ENCODE results near the gene INPP4A.

Gene INPP4A

GRCh38 chr2:98461498-98462049 is 16.9 kb downstream of the INPP4A start:
- DNase-seq, result no peak

GRCh38 chr2:98463081-98463481 is 18.4 kb downstream of the INPP4A start:
- DNase-seq, result no peak

GRCh38 chr2:98463551-98463971 is 18.9 kb downstream of the INPP4A start:
- no peak for DNase-seq

GRCh38 chr2:98463988-98464771 is 19.5 kb downstream of the INPP4A start:
- no peak for DNase-seq

GRCh38 chr2:98464772-98465310 is 20.2 kb downstream of the INPP4A start:
- no peak for DNase-seq

- DNase-seq, result peak; percentile 54
These were observed 21.0 kb downstream of the INPP4A start for GRCh38 chr2:98465456-98466226.

- no peak for DNase-seq
These were observed 22.5 kb downstream of the INPP4A start for GRCh38 chr2:98467082-98467536.

- no peak for DNase-seq
These were observed 23.0 kb downstream of the INPP4A start for GRCh38 chr2:98467652-98468051.

GRCh38 chr2:98468621-98469236 is 24.1 kb downstream of the INPP4A start:
- DNase-seq, result no peak

GRCh38 chr2:98469862-98470544 is 25.3 kb downstream of the INPP4A start:
- no peak for DNase-seq

GRCh38 chr2:98470851-98471255 is 26.2 kb downstream of the INPP4A start:
- no peak for DNase-seq

- DNase-seq, result no peak
These were observed 26.9 kb downstream of the INPP4A start for GRCh38 chr2:98471402-98472131.

- DNase-seq, result no peak
These were observed 27.5 kb downstream of the INPP4A start for GRCh38 chr2:98472132-98472650.

GRCh38 chr2:98472961-98473746 is 28.5 kb downstream of the INPP4A start:
- no peak for DNase-seq

- DNase-seq, result no peak
These were observed 29.5 kb downstream of the INPP4A start for GRCh38 chr2:98473995-98474780.

GRCh38 chr2:98474979-98475632 is 30.4 kb downstream of the INPP4A start:
- DNase-seq, result peak; percentile 12

GRCh38 chr2:98476192-98476868 is 31.7 kb downstream of the INPP4A start:
- DNase-seq, result no peak

- no peak for DNase-seq
These were observed 32.4 kb downstream of the INPP4A start for GRCh38 chr2:98477036-98477435.

GRCh38 chr2:98477506-98477905 is 32.8 kb downstream of the INPP4A start:
- DNase-seq, result no peak
